Fibroblast of the aortic adventitia (primary cell): ENCODE results near the gene TFAP2C. TPM values are rescaled to one million over a fixed set of nuclear protein-coding genes. Genes with fewer than 3 reads are reported as not detected.

ENCODE experiments used
- DNase-seq: peaks from one replicate; pipeline ENCODE4 v3.0.0-alpha.2; 2010; ENCODE audit warnings: low read depth
- H3K4me3 ChIP-seq: 2 replicates; pipeline ENCODE4 v1.5.1; 2011; ENCODE audit warnings: low read depth, mild to moderate bottlenecking, control low read depth, low read length, moderate library complexity
- CTCF ChIP-seq: IDR thresholded peaks from 2 replicates; pipeline ENCODE4 v1.5.1; 2011; ENCODE audit warnings: mild to moderate bottlenecking, low read length, control low read depth, inconsistent platforms; ENCODE audit not compliant: insufficient read depth
- total RNA-seq: library from RNA; depleted of rRNA; stranded (reverse); fragments of >200 nt; gene quantifications from 2 replicates; pipeline ENCODE4 v1.2.3, GENCODE V29; 2012; ENCODE audit warnings: low replicate concordance

The TFAP2C gene
- total RNA-seq, 1 donor = not detected

- no peak overlapping the region for H3K4me3 ChIP-seq
- no peak for DNase-seq
- no peak for TF ChIP-seq CTCF
Observed at GRCh38 chr20:56625837-56626236, 3.3 kb upstream of the TFAP2C start.

GRCh38 chr20:56626367-56627121, 2.6 kb upstream of the TFAP2C start:
- TF ChIP-seq CTCF = no peak
- no peak overlapping the region for H3K4me3 ChIP-seq
- no peak for DNase-seq

DNA sequence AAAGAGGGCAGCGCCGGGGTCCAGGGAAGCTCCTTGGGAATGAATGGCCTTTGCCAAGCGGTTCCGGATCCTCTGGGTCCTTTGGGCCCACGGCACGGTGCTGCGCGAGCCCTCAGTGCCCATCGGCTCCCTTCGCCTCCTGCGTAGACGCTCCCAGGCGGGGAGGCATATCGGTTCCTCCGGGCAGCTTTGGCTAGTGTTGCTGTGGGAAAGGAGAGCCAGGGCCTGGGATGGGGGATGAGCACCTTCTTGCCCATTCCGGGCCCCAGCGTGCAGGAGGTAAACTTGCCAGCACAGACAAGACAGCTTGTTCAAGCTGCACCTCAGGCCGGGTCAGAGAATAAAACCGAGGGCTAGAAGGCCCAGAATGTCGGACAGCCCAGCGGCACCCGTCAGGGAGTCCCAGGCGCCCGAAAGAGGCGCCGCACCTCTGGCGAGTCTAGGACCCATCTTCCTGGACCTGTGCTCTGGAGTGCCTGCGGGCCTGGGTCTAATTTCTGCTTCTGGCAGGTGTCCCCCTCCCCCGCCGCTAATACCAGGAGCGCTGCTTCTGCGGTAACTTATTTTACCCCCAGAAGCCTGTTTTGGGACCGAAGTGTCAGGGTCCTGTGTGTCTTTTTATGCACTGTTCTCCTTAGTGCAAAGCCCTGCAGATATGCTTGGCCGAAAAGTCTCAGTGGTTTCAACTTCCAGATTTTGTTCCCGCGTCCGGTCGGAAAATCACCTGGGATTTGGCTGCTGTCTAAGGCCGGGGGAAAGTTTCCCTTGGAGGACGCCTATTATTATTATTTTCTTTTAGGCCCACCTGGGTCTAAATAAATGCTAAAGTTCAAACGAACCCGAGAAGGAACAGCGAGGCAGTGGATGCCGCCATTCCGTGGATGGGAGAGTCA, 1.7 kb upstream of the TFAP2C start:
- no peak for DNase-seq
- no peak overlapping the region for H3K4me3 ChIP-seq
- TF ChIP-seq CTCF = no peak

DNA sequence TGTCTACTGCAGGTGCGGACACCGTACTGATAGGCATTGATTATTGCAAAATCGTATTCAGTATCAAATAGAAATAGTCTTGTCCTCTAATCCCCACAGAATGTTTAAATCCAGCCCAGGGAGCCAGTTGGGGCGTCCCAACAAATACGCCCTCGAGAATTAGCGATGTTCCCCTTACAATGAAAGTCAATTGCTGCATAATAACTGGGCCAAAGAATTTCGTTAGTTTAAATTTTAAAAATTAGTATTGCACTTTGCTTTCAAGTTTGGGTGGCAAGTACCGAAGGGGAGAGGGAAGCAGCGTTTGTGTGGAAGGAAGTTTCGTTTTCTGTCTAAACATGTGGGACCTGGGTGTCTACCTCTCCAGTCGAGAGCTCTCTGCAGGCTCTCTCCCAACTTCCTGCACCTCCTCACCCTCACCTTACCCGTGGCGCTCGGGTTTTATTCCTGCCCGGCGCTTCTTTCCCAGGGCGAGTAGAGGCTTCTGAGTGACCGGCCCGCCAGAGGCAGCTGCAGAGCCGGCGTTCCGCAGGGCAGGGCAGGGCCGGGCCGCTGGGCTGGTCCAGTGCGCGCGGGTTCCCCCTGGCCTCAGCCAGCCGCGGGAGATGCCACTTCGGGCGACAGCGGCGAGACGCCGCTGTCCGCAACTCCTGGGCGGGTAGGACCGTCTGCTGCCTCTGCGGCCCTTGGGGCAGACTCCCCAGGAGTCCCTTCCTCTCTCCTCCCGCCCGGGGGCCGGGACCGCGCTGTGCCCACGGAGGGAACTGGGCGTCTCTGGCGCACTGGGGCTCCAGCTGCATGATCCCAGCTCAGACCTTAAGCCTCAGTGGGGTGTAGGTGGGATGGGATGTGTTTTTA, 862 bp upstream of the TFAP2C start:
- TF ChIP-seq CTCF = no peak
- H3K4me3 ChIP-seq = no peak overlapping the region
- no peak for DNase-seq

- H3K4me3 ChIP-seq = no peak overlapping the region
- no peak for DNase-seq
- TF ChIP-seq CTCF = no peak
Observed at GRCh38 chr20:56629464-56630085, 469 bp downstream of the TFAP2C start.

DNA sequence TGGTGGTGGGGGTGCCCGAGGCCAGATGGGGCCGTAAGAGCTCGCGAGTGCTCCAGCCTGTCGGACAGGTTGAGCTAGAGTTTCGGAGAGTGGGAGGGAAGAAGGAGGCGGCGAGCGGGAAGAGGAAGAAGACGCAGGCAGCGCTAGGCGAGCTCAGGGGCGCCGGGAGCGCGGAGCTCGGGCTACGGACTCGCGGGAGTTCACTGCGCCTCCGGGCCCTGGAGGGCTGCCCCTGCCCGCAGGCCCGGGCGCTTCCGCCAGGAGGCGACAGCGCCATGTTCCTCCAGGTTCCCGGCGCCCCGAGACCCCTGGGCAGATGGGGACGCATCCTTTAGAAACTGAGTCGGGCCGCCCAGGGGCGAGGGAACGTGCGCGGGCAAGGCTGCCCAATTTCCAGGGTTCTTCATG, 984 bp downstream of the TFAP2C start:
- no peak overlapping the region for H3K4me3 ChIP-seq
- no peak for TF ChIP-seq CTCF
- no peak for DNase-seq
